SK-N-SH (cell line): Measurements from ENCODE around the gene BID. TPM values are rescaled to one million over a fixed set of nuclear protein-coding genes. Genes with fewer than 3 reads are reported as not detected.

Experiments
- CTCF ChIA-PET: fragments of 300-600, 350-600 bp; formaldehyde crosslinking; extraction: SDS; loops from one replicate; lab custom pipeline; 2021; lab: Yijun Ruan, JAX
- POLR2A ChIA-PET: fragments of 350-600 bp; sonication (Branson Sonifier 250); formaldehyde crosslinking; extraction: SDS; loops from one replicate; lab custom pipeline; 2020; ENCODE audit warnings: antibody characterized with exemption, inconsistent platforms; lab: Yijun Ruan, JAX
- DNase-seq: peaks from one replicate; pipeline ENCODE4 v3.0.0; 2012
- H2AFZ ChIP-seq: fragments of 200-600 bp; sonication (generic); 2 replicates; pipeline ENCODE4 v1.8.1; 2016; ENCODE audit warnings: antibody characterized with exemption, mild to moderate bottlenecking, low read depth
- H3F3A ChIP-seq: fragments of 200-600 bp; sonication (generic); replicated peaks from 2 replicates; pipeline ENCODE3; 2016; ENCODE audit warnings: antibody characterized with exemption, mild to moderate bottlenecking; ENCODE audit not compliant: insufficient read depth
- H3K27ac ChIP-seq, 2 experiments: fragments of 200-500 bp in 1 of 2; fragments of 200-600 bp in 1 of 2; sonication (Bioruptor generic) in 1 of 2; sonication (generic), shearing (Covaris generic) in 1 of 2; 2 replicates each; pipeline versions ENCODE4 v1.5.1 to v1.6.1; 2014 to 2016; ENCODE audit warnings: low read depth in 2 of 2, inconsistent platforms in 1 of 2, low read length in 1 of 2, mild to moderate bottlenecking in 1 of 2, mixed read lengths in 1 of 2
- H3K27me3 ChIP-seq: fragments of 200-600 bp; sonication (generic), shearing (Covaris generic); 2 replicates; pipeline ENCODE4 v1.6.1; 2016; ENCODE audit warnings: mixed run types; ENCODE audit not compliant: insufficient read depth
- H3K36me3 ChIP-seq, 2 experiments: fragments of 200-500 bp in 1 of 2; fragments of 200-600 bp in 1 of 2; sonication (Bioruptor generic) in 1 of 2; sonication (generic) in 1 of 2; replicated peaks in 1 of 2; 2 replicates each; pipeline versions ENCODE3 to v1.5.1; 2014 to 2016; ENCODE audit warnings: low read length in 1 of 2, mild to moderate bottlenecking in 1 of 2; ENCODE audit not compliant: insufficient read depth in 2 of 2, control insufficient read depth in 1 of 2
- H3K4me1 ChIP-seq, 2 experiments: fragments of 200-500 bp in 1 of 2; fragments of 200-600 bp in 1 of 2; sonication (Bioruptor generic) in 1 of 2; sonication (generic), shearing (Covaris generic) in 1 of 2; 2 replicates each; pipeline versions ENCODE4 v1.5.1 to v1.6.1; 2014 to 2016; ENCODE audit warnings: low read depth in 1 of 2, low read length in 1 of 2, mixed run types in 1 of 2; ENCODE audit not compliant: insufficient read depth in 2 of 2, control insufficient read depth in 1 of 2
- H3K4me2 ChIP-seq: fragments of 200-600 bp; sonication (generic), shearing (Covaris generic); 2 replicates; pipeline ENCODE4 v1.6.1; 2017; ENCODE audit warnings: mixed run types
- H3K4me3 ChIP-seq, 2 experiments: fragments of 200-500 bp in 1 of 2; fragments of 200-600 bp in 1 of 2; sonication (Bioruptor generic) in 1 of 2; sonication (generic), shearing (Covaris generic) in 1 of 2; 2 replicates each; pipeline versions ENCODE4 v1.5.1 to v1.8.1; 2014 to 2016; ENCODE audit warnings: low read depth in 2 of 2, inconsistent platforms in 1 of 2, low read length in 1 of 2, mild to moderate bottlenecking in 1 of 2, mixed read lengths in 1 of 2, moderate library complexity in 1 of 2
- H3K79me2 ChIP-seq: fragments of 200-600 bp; sonication (generic); 2 replicates; pipeline ENCODE4 v1.8.1; 2017; ENCODE audit warnings: mild to moderate bottlenecking; ENCODE audit not compliant: insufficient read depth
- H3K9ac ChIP-seq: fragments of 200-600 bp; sonication (generic); 2 replicates; pipeline ENCODE4 v1.6.1; 2017; ENCODE audit warnings: mixed run types
- H3K9me2 ChIP-seq: fragments of 200-600 bp; sonication (generic); 2 replicates; pipeline ENCODE4 v1.6.1; 2017; ENCODE audit warnings: mixed run types
- H3K9me3 ChIP-seq: fragments of 200-600 bp; sonication (generic); 2 replicates; pipeline ENCODE4 v1.6.1; 2017; ENCODE audit warnings: mixed run types, mild to moderate bottlenecking, moderate library complexity
- H4K20me1 ChIP-seq: fragments of 200-600 bp; sonication (generic); 2 replicates; pipeline ENCODE4 v1.6.1; 2017; ENCODE audit warnings: mild to moderate bottlenecking, mixed run types; ENCODE audit not compliant: insufficient read depth
- CHD2 ChIP-seq: fragments of 150-350 bp; IDR thresholded peaks from 2 replicates; pipeline ENCODE4 v1.6.1; 2018; ENCODE audit warnings: low read length; ENCODE audit not compliant: partially characterized antibody
- CTCF ChIP-seq: fragments of 200-600 bp; sonication (generic); IDR thresholded peaks from 2 replicates; pipeline ENCODE4 v1.6.1; 2017; ENCODE audit warnings: antibody characterized with exemption, mild to moderate bottlenecking, moderate library complexity
- ELF1 ChIP-seq: IDR thresholded peaks from 2 replicates; pipeline ENCODE4 v1.4.0; 2012
- EZH2phosphoT487 ChIP-seq: fragments of 200-600 bp; sonication (generic); IDR thresholded peaks from 2 replicates; pipeline ENCODE4 v1.6.1; 2017; ENCODE audit warnings: low read depth, mixed run types, mild to moderate bottlenecking, antibody characterized with exemption, moderate library complexity, borderline replicate concordance
- FOXJ3 ChIP-seq: sonication (generic); formaldehyde crosslinking; IDR thresholded peaks from 2 replicates; pipeline ENCODE4 v1.5.1; 2020; ENCODE audit warnings: mild to moderate bottlenecking, missing genetic modification reagents
- FOXM1 ChIP-seq: IDR thresholded peaks from 2 replicates; pipeline ENCODE4 v1.4.0; 2012; ENCODE audit warnings: low read depth, mild to moderate bottlenecking
- GATA2 ChIP-seq: sonication (generic); formaldehyde crosslinking; IDR thresholded peaks from 2 replicates; pipeline ENCODE4 v1.5.0; 2020; ENCODE audit warnings: mild to moderate bottlenecking, missing genetic modification reagents
- IRF3 ChIP-seq: fragments of 150-350 bp; IDR thresholded peaks from 2 replicates; pipeline ENCODE4 v1.6.1; 2016; ENCODE audit warnings: mild to moderate bottlenecking, low read depth, low read length
- JUND ChIP-seq: IDR thresholded peaks from 2 replicates; pipeline ENCODE4 v1.4.0; 2012
- MEF2A ChIP-seq: IDR thresholded peaks from 2 replicates; pipeline ENCODE4 v1.4.0; 2012; ENCODE audit warnings: low read depth, borderline replicate concordance
- MXI1 ChIP-seq: IDR thresholded peaks from 2 replicates; pipeline ENCODE4 v1.6.1; 2012; ENCODE audit warnings: mild to moderate bottlenecking, low read depth, low read length, improper control_type of control experiment
- POLR2AphosphoS5 ChIP-seq: IDR thresholded peaks from 2 replicates; pipeline ENCODE4 v1.6.1; 2012; ENCODE audit warnings: low read depth, low read length
- REST ChIP-seq: IDR thresholded peaks from 2 replicates; pipeline ENCODE4 v1.6.1; 2012; ENCODE audit warnings: mild to moderate bottlenecking, low read depth, low read length, moderate library complexity
- SIN3A ChIP-seq: IDR thresholded peaks from 2 replicates; pipeline ENCODE4 v1.6.1; 2012; ENCODE audit warnings: low read depth, mild to moderate bottlenecking, low read length, moderate library complexity, borderline replicate concordance
- TEAD4 ChIP-seq: IDR thresholded peaks from 2 replicates; pipeline ENCODE4 v1.4.0; 2012; ENCODE audit warnings: mild to moderate bottlenecking, borderline replicate concordance; ENCODE audit not compliant: insufficient read depth
- YY1 ChIP-seq: IDR thresholded peaks from 2 replicates; pipeline ENCODE4 v1.4.0; 2012; ENCODE audit warnings: low read depth, mild to moderate bottlenecking
- WGBS: methylation state at CpG from one replicate; pipeline ENCODE4 v1.1.6; 2017; ENCODE audit warnings: low lambda C conversion rate; 5-methylcytosine and 5-hydroxymethylcytosine counted together
- polyA plus RNA-seq, 3 experiments: library from polyadenylated mRNA; depleted of rRNA; stranded (reverse); fragments of >200 nt; gene quantifications; 2 replicates each; pipeline ENCODE4 v1.2.3, GENCODE V29; 2012
- TF ChIP-seq, protein P1 (sequence below): IDR thresholded peaks from 2 replicates; pipeline ENCODE4; 2012
- TF ChIP-seq, protein P2 (sequence below): IDR thresholded peaks from 2 replicates; pipeline ENCODE4 v1.4.0; 2012; ENCODE audit warnings: low read depth, borderline replicate concordance
- TF ChIP-seq, protein P3 (sequence below): IDR thresholded peaks from 2 replicates; pipeline ENCODE4 v1.4.0; 2012; ENCODE audit warnings: low read depth, borderline replicate concordance

Gene BID
- polyA plus RNA-seq, 1 of the 3 experiments (the other 2 are of a cell fraction): 139 TPM

- TF ChIP-seq REST (no peak), ELF1 (no peak), GATA2 (CRISPR knock-in tag) (no peak), MXI1 (no peak), SIN3A (no peak)
Measured at GRCh38 chr22:17694193-17694592, 80.1 kb downstream of the BID start (continued).

DNA sequence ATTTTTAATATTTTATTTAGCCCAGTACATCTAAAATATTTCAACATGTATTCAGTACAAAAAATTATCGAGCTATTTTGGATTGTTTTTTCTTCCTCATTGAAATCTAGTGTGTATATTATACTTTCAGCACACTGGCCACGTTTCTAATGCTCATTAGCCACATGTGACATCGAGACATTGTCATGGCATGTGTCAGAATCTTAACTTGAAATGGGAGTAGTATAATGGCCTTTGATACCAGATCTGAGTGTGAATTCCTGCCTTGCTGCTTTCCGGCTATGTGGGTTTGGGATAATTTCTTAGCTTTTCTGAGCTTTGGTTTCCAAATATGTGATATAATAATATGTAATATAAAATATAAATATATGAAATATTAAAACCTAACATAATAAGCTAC, 81.4 kb downstream of the BID start:
- TF ChIP-seq CTCF: no peak
- no peak for TF ChIP-seq IRF3
- TF ChIP-seq FOXJ3 (CRISPR knock-in tag): no peak
- TF ChIP-seq YY1: no peak
- TF ChIP-seq MEF2A: no peak
- TF ChIP-seq POLR2AphosphoS5: no peak
- TF ChIP-seq CHD2: no peak
- no peak for TF ChIP-seq EZH2phosphoT487
- TF ChIP-seq TEAD4: no peak
- TF ChIP-seq FOXM1: no peak
- no peak for TF ChIP-seq GATA2 (CRISPR knock-in tag)
- TF ChIP-seq, protein P1, sequence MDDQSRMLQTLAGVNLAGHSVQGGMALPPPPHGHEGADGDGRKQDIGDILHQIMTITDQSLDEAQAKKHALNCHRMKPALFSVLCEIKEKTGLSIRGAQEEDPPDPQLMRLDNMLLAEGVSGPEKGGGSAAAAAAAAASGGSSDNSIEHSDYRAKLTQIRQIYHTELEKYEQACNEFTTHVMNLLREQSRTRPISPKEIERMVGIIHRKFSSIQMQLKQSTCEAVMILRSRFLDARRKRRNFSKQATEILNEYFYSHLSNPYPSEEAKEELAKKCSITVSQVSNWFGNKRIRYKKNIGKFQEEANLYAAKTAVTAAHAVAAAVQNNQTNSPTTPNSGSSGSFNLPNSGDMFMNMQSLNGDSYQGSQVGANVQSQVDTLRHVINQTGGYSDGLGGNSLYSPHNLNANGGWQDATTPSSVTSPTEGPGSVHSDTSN: no peak
- TF ChIP-seq SIN3A: no peak
- TF ChIP-seq, protein P2, sequence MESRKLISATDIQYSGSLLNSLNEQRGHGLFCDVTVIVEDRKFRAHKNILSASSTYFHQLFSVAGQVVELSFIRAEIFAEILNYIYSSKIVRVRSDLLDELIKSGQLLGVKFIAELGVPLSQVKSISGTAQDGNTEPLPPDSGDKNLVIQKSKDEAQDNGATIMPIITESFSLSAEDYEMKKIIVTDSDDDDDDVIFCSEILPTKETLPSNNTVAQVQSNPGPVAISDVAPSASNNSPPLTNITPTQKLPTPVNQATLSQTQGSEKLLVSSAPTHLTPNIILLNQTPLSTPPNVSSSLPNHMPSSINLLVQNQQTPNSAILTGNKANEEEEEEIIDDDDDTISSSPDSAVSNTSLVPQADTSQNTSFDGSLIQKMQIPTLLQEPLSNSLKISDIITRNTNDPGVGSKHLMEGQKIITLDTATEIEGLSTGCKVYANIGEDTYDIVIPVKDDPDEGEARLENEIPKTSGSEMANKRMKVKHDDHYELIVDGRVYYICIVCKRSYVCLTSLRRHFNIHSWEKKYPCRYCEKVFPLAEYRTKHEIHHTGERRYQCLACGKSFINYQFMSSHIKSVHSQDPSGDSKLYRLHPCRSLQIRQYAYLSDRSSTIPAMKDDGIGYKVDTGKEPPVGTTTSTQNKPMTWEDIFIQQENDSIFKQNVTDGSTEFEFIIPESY: no peak
- TF ChIP-seq ELF1: no peak
- TF ChIP-seq, protein P3, sequence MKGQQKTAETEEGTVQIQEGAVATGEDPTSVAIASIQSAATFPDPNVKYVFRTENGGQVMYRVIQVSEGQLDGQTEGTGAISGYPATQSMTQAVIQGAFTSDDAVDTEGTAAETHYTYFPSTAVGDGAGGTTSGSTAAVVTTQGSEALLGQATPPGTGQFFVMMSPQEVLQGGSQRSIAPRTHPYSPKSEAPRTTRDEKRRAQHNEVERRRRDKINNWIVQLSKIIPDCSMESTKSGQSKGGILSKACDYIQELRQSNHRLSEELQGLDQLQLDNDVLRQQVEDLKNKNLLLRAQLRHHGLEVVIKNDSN: no peak
- no peak for TF ChIP-seq JUND

More for the DNA sequence above, 81.4 kb downstream of the BID start:
- H3K27ac ChIP-seq: no peak overlapping the region
- WGBS: 96% methylated on average over 4 of the region's 4 CpGs
- POLR2A ChIA-PET: no interaction called here
- H3K9me2 ChIP-seq: no peaks in the 10 kb centered on the region
- H3K36me3 ChIP-seq: peaks cover 2 to 14% of the 10 kb centered on the region in 2 experiments
- CTCF ChIA-PET: interaction anchor here (1.0 to 1.1 kb wide), 2 partner anchors 11 to 49 kb away, joined by 3 read pairs; no protein-coding TSS in a partner anchor
- no peak overlapping the region for H3K9ac ChIP-seq
- H3K4me3 ChIP-seq: no peak overlapping the region
- peaks cover 7% of the 10 kb centered on the region for H3F3A ChIP-seq
- H3K79me2 ChIP-seq: no peaks in the 10 kb centered on the region; the same call in 1 of the 2 replicates
- no peak for DNase-seq
- H3K9me3 ChIP-seq: no peaks in the 10 kb centered on the region
- H2AFZ ChIP-seq: no peak overlapping the region
- no peaks in the 10 kb centered on the region for H3K4me1 ChIP-seq
- H3K27me3 ChIP-seq: no peaks in the 10 kb centered on the region
- H4K20me1 ChIP-seq: no peaks in the 10 kb centered on the region
- H3K4me2 ChIP-seq: no peak overlapping the region
